Endothelial cell of hepatic sinusoid (primary cell): ENCODE data around the gene VEZF1.
"Not testable (repeated sequence)": the region's sequence is repeated elsewhere in the genome, so short reads cannot be mapped to it uniquely, and the experiment has no call there.

Experiments
- in situ Hi-C: cut with HindIII; loops from 2 replicates; pipeline ENCODE4 v1.10.0; 2017; ENCODE audit warnings: low sequenced_read_pairs

VEZF1 gene

GRCh38 chr17:57976594-57976993 lies 11.5 kb downstream of the VEZF1 start:
- in situ Hi-C loops = no loop called here

DNA sequence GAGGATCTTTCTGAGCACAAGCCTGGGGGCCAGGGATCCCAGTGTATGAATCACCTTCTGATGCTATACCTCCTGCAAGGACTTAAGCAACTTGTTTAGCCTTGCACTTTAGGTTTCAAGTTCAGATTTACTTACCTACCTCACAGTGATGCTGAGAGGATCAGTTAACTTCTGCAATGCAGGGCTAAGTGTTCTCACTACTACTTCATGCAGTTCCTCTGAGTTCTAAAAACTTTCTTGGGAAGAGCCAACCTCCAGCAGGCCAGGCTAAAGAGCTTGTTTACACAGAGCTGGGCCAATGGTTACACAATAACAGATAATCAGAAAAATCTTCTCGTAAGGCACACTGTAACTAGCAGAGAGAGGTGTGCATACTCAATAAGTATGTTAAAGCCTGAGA lies 13.0 kb downstream of the VEZF1 start:
- in situ Hi-C loops = no loop called here

- in situ Hi-C loops = not testable (repeated sequence)
Observed at GRCh38 chr17:57974053-57974824, 13.8 kb downstream of the VEZF1 start.

GRCh38 chr17:57972151-57972550 lies 15.9 kb downstream of the VEZF1 start:
- in situ Hi-C loops = no loop called here

- in situ Hi-C loops = no loop called here
Observed at GRCh38 chr17:57971572-57971971, 16.5 kb downstream of the VEZF1 start.

DNA sequence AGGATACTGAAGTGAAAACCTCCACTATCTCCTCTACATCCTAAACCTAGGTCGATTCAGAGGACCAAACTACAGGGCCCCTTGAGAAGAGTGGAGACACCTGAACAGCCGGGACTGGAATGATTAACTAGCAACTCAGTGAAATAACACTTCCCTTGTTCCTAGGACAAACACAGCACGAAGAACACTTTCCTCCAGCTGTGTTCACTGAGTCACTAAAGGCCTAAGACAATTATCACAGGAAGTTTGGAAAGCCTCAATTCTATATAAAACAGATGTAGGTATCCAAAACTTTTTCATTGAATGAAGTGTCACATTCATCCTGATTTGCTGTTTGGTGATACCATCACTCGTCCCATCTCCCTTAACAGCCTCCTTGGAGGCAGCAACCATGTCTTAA lies 17.3 kb downstream of the VEZF1 start:
- in situ Hi-C loops = no loop called here

- in situ Hi-C loops = no loop called here
Observed at GRCh38 chr17:57968456-57968855, 19.6 kb downstream of the VEZF1 start.

- in situ Hi-C loops = no loop called here
Observed at GRCh38 chr17:57966875-57967274, 21.2 kb downstream of the VEZF1 start.

- in situ Hi-C loops = no loop called here
Observed at GRCh38 chr17:57966246-57966645, 21.8 kb downstream of the VEZF1 start.

DNA sequence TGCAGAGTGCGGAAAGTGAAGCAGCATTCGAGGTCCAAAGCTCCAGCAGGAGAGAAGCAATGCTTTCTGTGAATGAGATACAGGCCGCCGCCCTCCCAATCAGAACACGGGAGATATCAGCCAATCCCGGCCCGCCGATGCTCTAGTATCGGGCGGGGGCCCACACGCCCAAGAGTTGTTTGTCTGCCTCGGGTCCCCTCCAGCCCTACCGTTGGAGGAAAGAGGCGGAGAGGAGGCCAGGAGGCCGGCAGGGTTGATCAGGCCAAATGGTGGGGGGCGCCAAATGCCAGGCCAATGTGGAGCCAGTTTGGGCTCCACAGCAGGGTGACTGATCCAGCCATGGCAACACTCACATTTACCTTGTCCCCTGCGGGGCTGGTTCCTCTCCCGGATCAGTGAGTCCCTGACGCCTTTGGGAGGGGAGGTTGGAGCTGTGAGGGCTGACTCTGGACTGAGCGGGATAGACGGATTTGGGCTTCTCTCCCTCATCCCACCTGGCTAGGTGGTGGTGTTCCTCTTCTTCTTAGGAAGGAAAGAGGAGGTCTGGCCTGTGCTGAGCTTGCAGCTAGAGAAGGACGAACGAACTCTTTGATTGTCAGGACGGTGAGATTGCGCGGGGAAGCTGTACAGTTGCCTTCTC lies 22.4 kb downstream of the VEZF1 start:
- in situ Hi-C loops = no loop called here

- in situ Hi-C loops = no loop called here
Observed at GRCh38 chr17:57963149-57963511, 24.9 kb downstream of the VEZF1 start.

DNA sequence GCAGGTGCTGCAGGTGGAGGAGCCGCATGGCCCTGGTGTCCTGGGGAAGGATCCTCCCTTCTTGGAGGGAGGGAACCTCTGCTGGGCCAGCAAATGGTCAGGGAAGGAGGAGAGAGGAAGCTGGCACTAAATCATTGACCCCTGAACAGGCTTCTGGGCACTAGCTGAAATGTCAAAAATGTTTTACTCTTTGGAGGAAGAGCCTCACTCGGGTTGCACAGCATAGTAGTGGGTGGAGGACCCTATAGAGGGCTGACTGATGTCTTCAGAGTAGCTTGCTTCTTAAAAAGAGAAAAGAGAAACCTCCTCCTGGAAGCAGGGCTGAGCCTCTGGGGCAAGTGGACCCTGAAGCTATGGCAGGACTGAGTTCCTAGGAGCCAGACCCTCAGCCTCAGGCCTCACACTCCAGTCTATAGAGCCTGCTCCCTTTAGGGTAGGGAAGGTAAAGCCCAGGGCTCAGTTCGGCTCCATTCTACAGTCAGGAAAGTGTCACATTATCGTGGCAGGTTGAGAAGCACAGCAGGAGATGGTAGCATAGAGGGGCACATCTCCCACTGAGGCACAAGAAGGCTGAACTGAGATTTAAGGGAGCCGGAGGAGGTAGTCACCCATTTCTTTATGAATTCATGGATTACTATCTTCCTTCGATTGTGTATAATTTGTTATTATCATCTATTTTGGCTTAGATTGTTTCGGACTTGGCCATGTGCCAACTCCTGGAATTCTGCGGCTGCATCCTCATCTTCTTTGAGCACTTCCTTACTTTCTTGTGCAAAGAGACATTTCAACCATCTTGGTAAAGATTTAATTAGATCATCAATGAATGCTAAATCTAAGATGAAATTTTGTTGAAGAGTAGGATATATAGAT lies 25.5 kb downstream of the VEZF1 start:
- in situ Hi-C loops = no loop called here

DNA sequence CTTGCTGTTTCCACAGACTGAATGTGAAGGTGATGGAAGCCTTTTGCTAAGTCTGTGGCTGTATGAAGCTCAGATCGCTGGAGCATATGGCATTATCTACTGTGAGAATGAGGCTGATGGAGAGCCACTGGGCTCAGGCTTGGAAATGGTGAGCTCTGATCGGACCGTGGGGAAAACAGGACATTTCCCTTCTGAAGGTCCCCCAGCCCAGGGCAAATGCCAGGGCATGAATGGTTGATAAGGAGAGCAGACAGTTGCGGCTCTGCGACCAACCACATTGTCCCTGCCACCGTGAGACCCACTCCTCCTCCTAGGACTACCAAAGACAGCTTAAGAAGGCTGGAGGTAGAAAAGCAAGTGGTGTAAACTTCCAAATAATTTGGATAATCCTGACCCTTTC lies 28.1 kb downstream of the VEZF1 start:
- in situ Hi-C loops = no loop called here

- in situ Hi-C loops = not testable (repeated sequence)
Observed at GRCh38 chr17:57958391-57958790, 29.7 kb downstream of the VEZF1 start.

DNA sequence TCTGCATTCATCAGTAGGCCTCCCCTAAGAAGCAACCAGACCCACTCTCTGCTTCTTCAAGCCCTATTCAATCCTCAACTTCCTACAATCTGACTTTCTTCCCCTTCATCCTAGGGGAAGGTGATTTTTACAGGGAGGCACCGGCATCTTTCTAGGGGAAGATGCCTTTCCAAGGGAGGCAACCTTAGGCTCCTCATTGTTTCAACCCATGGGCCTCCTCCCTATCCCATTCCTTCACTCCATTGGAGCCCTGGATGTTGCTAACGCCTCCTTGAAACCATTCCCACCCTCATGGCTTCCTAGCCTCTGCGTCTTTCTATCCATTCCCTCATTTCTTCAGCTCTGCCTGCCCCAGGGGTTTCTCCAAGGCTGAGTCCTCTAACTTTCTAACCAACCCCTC lies 30.2 kb downstream of the VEZF1 start:
- in situ Hi-C loops = no loop called here

DNA sequence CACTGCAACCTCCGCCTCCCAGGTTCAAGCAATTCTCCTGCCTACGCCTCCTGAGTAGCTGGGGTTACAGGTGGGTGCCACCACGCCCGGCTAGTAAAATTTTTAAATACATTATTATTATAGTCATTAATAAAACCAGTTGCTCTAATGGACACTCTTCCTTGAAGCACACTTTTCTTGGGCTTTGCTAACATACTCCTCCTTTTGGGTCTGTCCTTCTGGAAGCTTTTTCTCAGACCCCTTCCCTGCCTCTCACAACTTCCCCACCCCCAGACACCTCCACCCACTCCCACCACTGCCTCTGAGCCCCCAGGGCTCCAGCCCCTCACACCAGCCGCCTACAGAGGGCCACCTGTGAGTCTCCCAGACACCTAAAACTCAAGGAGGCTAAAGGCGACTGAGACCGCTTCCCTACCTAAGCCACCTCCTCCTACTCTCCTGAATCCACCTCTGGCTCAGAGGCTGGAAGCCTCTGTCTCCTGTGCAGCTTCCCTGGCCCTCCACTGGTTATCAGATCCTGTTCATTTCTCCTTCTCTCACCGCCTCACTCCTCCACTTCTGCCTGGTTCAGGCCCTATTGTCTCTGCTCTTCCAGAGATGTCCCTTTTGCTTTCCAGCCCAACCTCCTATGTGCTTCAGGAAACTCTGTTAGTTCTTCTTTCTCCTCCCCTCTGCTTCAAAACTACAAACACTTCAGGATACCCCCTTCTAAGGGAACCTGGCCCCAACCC lies 30.8 kb downstream of the VEZF1 start:
- in situ Hi-C loops = no loop called here

DNA sequence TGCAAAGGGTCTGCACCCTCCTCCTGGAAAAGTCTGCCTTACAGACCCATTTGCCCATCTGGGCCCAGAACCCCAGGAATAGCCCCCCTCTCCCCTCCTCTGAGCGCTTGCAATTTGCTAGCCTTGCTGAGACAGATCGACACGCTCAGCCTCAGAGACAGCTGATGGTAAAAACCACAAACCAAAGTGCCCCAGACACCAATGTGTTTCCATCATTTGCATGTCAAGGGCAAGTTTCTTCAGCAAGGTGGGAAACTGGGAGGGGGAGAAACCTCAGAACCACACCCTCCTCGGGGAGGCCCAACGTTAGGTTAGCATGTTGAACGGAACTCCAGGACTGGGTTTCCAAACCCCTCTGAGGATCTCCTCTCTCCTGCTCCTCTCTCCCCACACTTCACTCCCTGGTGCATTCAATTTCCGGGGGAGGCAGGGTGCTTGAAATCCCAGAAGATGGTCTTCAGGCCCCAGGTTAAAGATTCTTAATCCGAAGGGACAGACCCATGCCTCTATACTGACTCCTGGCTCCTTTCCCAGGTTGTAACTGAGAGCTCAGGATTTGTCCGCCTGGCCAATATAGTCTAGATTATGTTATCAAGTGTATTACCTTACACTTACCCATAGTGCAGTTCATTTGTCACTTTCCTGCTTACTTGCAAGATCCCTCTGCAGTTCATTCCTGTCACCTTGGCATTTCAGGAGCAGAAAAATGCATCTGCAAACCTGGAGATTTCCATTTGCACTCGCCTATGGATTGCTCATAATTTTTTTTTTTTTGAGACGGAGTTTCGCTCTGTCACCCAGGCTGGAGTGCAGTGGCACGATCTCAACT lies 31.5 kb downstream of the VEZF1 start:
- in situ Hi-C loops = no loop called here

GRCh38 chr17:57955183-57955931 lies 32.7 kb downstream of the VEZF1 start, which contains the start of gene CUEDC1:
Gene CUEDC1 (minus strand): TSS chr17:57955412. CDS start chr17:57885564, 69,848 bp downstream.
- in situ Hi-C loops = no loop called here

GRCh38 chr17:57954397-57955182 lies 33.5 kb downstream of the VEZF1 start:
- in situ Hi-C loops = no loop called here
